Femur (tissue), 1 donor: ENCODE results near the gene SFTA2.
"Not testable (repeated sequence)": the region's sequence is repeated elsewhere in the genome, so short reads cannot be mapped to it uniquely, and the experiment has no call there.

ENCODE experiments used
- DNase-seq: peaks from one replicate; pipeline ENCODE4 v3.0.0-alpha.2; 2017

SFTA2 gene

DNA sequence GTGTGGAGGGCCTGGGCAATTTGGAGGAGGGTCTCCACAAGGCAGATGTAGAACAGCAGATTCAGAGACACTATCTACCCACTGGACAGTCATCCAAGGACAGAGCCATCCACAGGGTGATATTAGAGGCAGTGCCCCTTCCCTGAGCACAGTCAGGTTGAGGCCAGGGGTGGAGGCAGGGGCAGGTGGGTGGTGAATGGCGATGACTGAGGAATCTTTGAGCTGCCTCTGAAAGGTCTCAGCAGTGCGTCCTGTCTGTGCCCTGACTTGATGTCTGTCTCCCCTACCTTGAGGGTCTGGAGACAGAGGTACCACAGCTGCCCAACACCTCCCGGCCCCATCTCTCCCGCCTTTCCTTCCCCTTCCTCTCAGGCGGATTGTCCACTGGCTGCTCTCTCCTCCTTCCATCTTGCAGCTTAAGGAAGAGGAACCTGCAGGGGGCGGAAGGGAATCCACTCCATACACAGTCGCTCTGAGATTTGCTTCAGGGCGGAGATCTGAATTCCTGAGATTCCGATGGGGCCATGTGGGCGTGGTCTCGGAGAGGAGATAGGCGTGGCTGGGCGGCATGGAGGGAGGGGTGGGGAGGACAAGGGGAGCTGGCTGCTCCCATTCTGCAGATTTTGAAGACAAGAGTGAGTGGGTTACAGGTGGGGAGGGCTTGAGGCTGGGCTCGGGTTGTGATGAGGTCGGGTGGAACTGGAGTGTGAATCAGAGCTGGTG is 10.5 kb upstream of the SFTA2 start:
- DNase-seq, result peak; percentile 53

DNA sequence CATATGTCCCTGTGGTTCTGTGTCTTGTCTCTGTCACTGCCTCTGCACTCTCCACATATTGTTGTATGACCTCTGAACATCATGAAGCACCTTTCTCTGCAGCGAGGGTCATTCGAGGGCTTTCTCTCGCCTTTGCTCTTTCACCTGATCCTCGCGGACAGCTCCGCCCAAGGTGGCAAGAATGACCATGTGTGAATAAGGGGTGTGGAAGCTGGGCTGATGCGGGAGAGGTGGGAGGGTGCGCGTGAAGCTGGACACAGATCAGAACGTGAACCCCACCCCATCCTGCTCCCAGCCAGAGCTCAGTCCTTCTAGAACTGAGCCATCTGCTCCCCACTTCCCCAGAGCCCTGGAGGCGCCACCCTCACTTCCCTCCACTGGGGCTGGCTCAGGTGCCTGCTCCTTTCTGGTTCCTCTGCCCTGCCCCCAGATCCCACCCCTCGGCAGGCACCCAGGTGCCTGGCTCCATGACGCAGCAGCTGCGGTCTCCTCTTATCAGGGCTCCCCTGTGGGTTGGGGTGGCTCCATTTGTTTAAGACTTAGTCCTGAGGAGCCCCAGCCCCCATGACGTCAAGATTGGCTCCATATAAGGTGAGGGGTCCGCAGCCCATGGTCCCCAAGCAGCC is 8.5 kb upstream of the SFTA2 start, which contains the start of gene MUCL3:
MUCL3 (plus strand) TSS at position 613 of the 626 bp plus-strand sequence. CDS start 27 bp downstream, outside the sequence.
- no peak for DNase-seq

DNA sequence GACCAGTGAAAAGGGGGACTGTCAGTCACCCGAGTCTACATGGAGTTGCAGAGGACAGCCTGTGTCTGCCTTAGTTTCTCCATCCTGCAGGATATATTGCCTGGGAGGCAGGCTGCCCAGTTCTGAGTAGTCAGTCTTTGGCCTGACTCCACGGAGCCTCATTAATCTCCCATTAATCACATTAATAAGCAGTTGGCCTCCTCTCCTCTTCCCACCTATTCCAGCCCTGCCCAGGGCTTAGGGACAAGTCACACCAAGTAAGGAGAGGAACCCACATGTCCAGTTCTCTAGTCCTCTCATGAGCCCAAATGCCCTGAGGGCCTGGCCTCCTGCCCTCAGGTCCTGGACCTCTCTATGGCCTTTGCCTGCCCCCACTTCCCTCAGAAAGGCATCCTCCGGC is 7.5 kb upstream of the SFTA2 start:
- no peak for DNase-seq

DNA sequence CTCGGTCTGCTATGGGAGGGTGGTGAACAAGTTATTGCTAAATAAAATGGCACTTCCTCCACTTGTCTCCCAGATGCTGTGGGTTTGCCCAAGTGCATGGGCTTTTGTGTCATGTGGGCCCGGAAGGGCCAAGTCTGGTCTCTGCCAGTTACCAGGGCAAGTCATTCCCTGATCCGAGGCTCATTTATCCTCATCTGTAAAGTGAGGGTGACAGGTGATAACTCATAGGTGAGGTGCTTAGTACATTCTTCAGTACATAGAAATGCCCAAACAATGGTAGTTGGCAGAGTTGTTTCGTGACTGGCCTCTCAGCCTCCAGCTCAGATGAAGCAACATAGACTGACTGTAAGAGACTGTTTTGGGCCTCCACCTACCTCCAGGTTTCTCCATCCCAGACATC is 6.8 kb upstream of the SFTA2 start:
- DNase-seq, result no peak

DNA sequence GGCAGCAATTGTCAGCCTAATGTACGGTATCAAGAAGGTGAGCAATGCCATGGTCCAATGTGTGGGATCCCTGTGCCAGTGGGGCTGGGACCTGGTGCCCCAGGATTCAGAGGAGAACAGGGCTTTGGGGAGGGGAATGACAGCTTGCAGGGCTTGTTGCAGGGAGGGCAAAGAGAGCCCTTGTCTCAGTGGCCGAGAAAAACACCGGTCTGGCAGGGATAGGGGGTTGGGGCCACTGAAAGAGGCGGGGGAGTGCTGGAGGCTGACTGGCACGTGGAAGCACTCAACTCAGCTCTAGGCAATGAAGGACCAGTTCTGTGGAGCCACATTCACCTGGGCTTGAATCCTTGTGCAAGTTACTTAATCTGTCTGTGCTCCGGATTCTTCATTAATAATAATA is 5.3 kb upstream of the SFTA2 start:
- no peak for DNase-seq

DNA sequence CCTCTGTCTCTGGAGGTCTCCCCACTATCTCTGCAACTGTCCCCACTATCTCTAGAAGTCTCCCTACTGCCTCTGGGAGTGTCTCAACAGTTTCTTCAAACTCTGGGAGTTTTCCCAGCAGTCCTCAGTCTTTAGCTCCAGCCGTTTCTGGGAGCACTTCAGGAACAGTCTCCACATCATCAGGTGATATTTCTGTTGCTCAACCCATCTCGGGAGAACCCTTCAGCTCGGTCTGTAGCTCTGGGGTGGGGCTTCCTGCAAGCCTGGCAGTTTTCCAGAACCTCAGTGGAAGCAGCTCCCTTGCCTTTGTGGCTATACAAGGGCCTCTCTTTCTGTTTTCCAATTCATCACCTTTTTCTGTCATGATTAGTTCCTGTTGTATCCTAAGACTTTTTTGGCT is 3.0 kb upstream of the SFTA2 start:
- DNase-seq, result no peak

DNA sequence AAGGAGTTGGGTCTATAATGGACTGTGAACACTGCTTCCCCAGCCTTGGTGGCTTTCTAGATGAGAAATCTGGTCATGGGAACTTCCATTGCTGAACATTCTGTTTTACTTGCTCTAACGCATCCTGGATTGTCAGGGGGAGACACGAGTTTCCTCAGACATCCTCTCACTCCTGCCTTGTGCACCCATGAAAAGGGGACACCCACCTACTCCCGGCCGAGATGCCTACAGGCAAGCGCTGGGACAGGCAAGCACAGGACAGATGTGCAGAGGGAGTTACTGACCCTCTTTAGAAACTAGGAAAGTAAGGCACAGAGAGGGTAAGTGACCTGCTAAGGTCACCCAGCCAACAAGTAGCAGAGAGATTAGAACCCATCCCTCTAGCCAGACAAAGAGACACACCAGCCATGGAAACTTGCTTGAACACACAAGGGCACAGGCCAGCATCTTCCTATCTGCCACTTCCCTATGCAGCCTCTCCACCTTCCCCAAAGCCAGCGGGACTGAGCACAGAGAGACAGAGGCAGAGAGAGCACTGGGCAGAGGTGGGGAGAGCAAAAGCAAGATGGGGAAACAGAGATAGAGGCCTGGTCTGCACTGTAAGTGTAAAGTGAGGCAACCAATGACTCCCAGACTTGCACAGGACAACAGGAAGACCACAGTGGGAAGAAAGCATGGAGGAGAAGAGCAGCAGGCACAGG is 845 bp upstream of the SFTA2 start:
- DNase-seq, result no peak

DNA sequence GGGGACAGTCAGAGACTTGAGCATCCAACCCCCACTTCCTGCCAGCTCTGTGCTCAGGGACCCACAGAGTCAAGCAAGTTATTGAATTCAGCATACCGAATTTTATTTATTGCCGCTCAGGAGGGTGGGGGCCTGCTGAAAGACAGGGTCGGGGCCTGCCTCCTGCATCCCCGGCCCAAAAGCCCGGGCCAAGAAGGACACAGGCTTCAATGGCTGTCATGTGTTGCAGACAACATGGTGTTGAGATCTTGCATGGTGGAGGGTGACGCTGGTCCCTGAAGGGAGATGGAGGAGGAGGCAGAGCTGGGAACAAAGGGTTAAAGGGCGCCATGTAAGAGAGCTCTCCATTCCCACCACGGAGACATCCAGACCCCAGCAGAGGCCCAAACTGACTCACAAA is 698 bp downstream of the SFTA2 start:
- no peak for DNase-seq

DNA sequence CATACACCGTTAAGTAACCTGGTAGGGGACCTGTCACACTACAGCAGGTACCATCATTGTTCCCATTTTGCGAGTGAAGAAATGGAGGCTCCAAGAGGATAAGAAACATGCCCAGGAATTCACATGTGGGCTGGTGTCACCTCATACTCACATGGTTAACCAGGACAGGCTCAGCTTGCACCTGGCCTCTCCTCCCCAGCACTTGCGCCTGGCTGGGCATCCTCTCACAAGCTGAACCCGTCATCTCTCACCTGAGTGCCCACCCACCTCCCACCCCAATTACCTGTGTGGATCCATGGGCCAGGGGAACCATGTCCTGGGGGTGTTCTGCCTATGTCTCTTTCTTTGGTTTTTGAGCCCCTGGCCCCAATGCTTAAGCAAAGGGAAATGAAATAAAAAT is 1.5 kb downstream of the SFTA2 start:
- DNase-seq, result no peak

DNA sequence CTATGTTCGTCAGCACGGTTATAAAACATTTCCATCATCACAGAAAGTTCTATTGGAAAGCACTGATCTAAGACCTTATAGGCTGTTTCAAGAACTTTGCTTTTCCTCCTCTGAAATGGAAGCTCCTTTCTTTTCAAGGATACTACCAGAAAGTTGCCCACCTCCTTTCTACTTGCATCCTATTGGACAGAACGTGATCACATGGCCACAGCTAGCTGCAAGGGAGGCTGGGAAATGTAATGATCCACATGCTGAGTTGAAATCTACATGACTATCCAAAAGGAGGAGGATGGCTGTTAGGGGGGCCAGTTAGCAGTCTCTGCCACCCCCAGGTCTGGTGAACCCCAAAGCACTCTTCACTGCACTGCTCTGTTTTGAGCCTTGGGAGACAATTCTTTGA is 3.3 kb downstream of the SFTA2 start:
- DNase-seq, result no peak

DNA sequence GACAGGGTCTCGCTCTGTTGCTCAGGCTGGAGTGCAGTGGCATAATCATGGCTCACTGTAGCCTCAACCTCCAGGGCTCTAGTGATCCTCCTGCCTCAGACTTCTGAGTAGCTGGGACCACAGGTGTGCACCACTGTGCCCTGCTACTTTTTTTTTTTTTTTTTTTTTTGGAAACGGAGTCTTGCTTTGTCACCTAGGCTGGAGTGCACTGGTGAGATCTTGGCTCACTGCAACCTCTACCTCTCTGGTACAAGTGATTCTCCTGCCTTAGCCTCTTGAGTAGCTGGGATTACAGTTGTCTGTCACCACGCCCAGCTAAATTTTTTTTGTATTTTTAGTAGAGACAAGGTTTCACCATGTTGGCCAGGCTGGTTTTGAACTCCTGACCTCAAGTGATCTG is 4.9 kb downstream of the SFTA2 start:
- DNase-seq, result not testable (repeated sequence)

DNA sequence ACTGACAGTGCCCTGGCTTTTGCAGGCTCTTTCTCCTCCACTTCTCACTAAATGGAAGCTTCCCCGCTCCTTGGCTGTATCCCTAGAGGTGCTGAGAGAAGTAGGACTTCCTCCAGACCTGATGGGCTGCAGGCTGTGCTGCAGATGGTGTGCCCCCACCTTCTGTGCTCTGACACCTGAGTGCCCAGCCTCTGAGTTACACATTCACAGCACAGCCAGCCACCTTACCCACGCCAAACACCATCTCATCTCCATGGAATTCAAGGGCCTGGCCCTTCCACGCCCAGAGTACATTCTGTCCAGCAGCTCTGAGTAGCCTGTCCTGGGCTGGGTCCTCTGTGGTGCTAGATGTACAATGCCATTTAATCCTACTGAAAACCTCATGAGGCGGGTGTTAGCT is 5.3 kb downstream of the SFTA2 start:
- DNase-seq, result no peak

DNA sequence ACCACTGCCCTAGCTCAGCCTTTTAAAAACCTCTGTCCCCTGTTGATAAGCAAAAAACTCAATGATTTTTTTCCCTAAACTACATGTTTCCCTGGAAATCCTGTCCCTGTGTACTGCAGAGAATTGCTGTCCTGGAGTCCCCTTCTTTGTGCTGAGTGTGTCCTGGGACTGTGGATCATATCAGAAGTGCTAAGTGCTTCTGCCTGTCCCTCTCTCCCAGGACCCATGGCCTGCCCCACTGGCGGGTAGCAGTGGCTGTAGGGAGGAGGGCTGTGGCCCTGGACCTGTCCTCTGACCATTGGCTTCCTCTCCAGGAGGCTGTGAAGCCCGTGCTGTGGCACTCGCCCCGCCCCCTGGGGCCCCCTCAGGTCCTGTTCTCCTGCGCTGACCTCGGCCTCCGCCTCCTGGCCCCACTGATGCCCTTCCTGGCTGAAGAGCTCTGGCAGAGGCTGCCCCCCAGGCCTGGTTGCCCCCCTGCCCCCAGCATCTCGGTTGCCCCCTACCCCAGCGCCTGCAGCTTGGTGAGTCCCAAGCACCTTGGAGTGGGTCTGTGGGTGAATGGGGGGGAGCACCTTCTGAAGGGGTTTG is 7.8 kb downstream of the SFTA2 start:
- DNase-seq, result not testable (repeated sequence)

DNA sequence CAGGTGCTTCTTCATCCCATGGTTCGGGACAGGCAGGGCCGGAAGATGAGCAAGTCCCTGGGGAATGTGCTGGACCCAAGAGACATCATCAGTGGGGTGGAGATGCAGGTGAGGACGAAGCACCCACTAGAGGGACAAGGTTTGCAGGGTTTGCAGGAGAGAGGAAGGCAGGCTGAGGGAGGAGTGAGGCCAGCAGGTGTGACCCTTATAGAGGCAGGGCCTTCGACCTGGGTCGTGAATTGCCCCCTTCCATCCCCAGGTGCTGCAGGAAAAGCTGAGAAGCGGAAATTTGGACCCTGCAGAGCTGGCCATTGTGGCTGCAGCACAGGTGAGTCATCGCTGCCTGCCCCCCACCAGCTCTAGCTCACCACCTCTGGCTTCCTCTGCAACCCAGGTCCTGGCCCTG is 9.5 kb downstream of the SFTA2 start:
- DNase-seq, result no peak

DNA sequence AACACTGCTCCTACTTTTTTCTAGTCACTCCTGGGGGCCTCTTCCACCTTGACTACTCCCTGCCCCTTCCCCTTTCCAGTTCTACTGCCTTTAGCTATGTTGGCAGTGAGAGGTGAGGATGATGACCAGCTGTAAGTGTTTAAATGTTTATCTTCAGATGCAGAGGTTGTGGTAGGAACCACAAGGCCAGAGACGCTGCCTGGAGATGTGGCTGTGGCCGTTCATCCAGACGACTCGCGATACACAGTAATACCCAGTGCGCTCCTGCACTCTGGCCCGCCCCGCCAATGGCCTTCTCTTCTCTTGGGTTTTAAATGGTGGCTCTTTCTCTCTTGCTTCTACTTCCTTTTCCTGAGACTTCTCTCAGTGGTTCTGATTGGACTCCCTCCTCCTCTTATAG is 13.3 kb downstream of the SFTA2 start:
- DNase-seq, result no peak

DNA sequence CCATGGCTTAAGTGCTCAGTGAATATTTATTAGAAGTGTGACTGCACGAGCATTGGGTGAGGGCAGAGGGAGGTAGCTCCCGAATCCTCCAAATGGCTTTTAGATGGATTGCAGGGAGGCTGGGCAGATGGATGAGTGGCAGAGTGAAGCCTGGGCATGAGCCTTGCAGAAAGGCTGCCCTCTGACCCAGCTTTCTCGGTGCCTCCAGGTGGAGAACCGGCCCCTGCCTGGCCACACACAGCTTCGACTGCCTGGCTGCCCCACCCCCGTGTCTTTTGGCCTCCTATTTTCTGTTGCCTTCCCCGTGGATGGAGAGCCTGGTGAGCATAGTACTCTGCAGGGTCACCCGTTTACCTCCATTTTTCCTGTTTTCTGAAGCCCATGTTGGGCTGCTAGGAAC is 14.5 kb downstream of the SFTA2 start:
- no peak for DNase-seq

DNA sequence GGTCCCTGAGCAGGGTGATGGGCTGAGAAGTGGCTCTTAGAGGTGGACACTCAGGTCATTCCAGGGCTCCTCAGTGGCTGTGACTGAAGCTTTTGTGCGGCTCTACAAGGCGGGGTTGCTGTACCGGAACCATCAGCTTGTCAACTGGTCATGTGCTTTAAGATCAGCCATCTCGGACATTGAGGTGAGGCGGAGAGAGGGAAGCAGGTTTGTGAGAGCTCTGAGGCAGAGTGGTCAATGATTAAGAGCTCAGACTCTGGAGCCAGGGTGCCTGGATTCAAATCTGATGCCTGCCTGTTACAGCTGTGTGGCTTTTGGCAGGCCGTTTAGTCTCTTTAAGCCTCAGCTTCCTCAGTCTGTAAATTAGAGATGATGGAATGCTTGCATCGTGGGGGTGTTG is 14.9 kb downstream of the SFTA2 start:
- DNase-seq, result no peak

DNA sequence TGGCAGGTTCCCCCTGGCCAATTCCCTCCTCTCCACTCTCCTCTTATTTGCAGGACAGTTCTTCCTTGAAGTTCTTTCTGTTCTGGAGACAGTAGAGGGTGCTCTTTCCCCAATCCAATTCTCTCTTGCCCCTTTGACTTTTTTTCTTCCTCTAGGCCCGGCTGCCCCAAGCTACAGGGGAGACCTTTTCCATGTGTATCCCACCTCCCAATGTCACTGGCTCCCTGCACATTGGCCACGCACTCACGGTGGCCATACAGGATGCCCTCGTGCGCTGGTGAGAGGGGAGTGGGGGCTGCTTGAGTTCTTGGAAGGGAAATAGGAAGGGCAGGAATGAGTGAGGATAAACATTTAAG is 16.4 kb downstream of the SFTA2 start:
- peak; percentile 40 for DNase-seq

DNA sequence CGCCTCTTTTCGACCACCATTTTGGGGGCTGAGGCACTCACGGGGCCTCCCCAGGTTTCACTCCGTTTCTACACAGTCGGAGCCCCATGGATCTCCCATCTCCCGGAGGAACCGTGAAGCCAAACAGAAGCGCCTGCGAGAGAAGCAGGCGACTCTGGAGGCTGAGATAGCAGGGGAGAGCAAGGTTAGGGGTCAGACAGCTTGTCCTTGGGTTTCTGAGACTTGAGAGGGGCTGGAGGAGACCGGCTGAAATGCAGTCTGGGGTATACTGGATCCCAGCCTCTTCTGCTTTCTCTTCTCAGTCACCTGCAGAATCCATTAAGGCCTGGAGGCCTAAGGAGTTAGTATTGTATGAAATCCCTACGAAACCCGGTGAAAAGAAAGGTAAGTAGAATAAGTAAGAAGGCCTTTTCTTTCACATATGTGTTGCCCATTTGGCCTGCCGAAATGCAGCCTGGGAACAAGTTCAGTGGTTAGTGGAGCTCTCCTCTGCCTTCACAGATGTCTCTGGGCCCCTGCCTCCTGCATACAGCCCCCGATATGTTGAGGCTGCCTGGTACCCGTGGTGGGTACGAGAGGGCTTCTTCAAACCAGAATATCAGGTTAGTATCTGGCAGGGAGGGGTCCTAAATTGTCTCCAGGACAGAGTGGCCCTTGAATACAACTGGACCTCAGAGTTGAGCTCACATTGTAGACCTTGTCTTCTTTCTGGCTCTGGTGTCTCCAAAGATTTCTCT is 16.9 kb downstream of the SFTA2 start:
- no peak for DNase-seq

DNA sequence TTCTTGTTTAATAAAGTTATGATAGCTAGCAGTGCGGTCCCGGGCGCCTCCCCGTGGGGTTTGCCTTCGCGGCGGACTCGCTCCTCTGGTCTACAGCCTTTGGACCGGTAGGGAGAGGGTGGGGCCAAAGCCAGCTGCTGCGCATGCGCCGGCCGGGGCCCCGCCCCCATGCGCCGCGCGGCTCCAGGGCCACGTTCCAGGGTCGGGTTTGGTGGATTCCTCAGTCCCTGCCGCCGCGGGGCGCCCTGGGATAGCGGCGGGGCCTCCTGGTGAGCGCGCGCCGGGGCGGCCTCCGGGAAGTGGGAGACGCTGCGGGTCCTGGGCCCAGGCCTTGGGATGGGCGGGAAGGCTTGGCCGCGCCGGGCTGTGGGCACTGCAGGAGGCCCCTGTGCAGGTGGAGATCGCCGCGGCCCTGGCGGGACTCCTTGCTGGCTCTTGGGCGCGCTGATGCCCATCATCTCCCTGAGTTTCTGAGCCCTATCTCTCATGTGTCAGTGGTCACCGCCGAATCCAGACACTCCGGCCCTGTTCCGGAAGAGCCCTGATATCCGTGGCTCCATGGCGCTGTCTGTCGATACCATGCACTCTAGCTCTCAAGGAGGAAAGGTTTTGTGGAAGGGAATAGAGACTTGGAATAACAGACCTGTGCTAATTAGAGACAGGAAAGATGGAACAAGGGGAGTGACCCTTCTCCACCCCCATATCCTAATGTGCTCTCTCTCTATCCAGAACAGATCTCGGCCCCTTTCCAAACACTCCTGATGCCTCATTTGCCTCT is 17.7 kb downstream of the SFTA2 start, which contains the start of gene VARS2:
VARS2 (plus strand) TSS at position 163 of the 778 bp plus-strand sequence; CDS start at position 762, 599 bp downstream.
- DNase-seq, result peak; percentile 96

DNA sequence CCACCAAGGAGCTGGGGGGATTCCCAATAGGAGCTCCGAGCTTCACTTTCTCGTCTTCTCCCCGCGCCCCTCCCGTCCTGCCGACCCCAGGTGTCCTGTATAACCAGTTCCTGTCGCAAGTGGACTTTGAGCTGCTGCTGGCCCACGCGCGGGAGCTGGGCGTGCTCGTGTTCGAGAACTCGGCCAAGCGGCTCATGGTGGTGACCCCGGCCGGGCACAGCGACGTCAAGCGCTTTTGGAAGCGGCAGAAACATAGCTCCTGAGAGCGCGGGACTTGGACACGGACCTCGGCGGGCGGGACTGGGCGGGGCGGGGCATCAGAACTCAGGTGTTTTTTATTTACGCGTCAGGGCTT is 18.3 kb downstream of the SFTA2 start:
- DNase-seq, result no peak
